ENCODE results near the gene PNCK.
"Not testable (repeated sequence)": the region's sequence is repeated elsewhere in the genome, so short reads cannot be mapped to it uniquely, and the experiment has no call there.

PNCK gene

GRCh38 chrX:153686711-153687110 is 13.1 kb upstream of the PNCK start:
- no peak for DNase-seq (ENCODE audit: low read depth in 2 of 2)

- DNase-seq (ENCODE audit: low read depth in 2 of 2), result no peak
These were observed 12.4 kb upstream of the PNCK start for GRCh38 chrX:153685751-153686696.

- DNase-seq (ENCODE audit: low read depth in 2 of 2), result no peak
These were observed 11.5 kb upstream of the PNCK start for GRCh38 chrX:153685156-153685536.

GRCh38 chrX:153684467-153685155 is 11.0 kb upstream of the PNCK start:
- no peak for DNase-seq (ENCODE audit: low read depth in 2 of 2)

GRCh38 chrX:153683486-153683885 is 9.9 kb upstream of the PNCK start:
- not testable (repeated sequence) for DNase-seq (ENCODE audit: low read depth in 2 of 2)

GRCh38 chrX:153681175-153681574 is 7.6 kb upstream of the PNCK start:
- no peak for DNase-seq (ENCODE audit: low read depth in 2 of 2)

- no peak for DNase-seq (ENCODE audit: low read depth in 2 of 2)
These were observed 722 bp upstream of the PNCK start for GRCh38 chrX:153674219-153674851.

- DNase-seq (ENCODE audit: low read depth in 2 of 2), result no peak
These were observed 834 bp downstream of the PNCK start for GRCh38 chrX:153672531-153673427.

GRCh38 chrX:153671589-153672530 is 1.8 kb downstream of the PNCK start:
- DNase-seq (ENCODE audit: low read depth in 2 of 2), result no peak

GRCh38 chrX:153670748-153671588 is 2.6 kb downstream of the PNCK start:
- DNase-seq (ENCODE audit: low read depth in 2 of 2), result no peak

- no peak for DNase-seq (ENCODE audit: low read depth in 2 of 2)
These were observed 3.5 kb downstream of the PNCK start for GRCh38 chrX:153669901-153670731.

- DNase-seq (ENCODE audit: low read depth in 2 of 2), result no peak
These were observed 4.3 kb downstream of the PNCK start for GRCh38 chrX:153669174-153669890.

GRCh38 chrX:153668423-153669173 is 5.0 kb downstream of the PNCK start:
- no peak for DNase-seq (ENCODE audit: low read depth in 2 of 2)

- DNase-seq (ENCODE audit: low read depth in 2 of 2), result peak; percentile 20 to 25
These were observed 5.6 kb downstream of the PNCK start for GRCh38 chrX:153667956-153668396.

- DNase-seq (ENCODE audit: low read depth in 2 of 2), result no peak
These were observed 6.2 kb downstream of the PNCK start for GRCh38 chrX:153667281-153667955.

- no peak for DNase-seq (ENCODE audit: low read depth in 2 of 2)
These were observed 7.8 kb downstream of the PNCK start for GRCh38 chrX:153665726-153666306.

Data from fibroblast of skin of left biceps (primary cell).